ENCODE results near the gene NME7. TPM values are rescaled to one million over a fixed set of nuclear protein-coding genes. Genes with fewer than 3 reads are reported as not detected.

Gene NME7
- total RNA-seq, 1 experiment from 2014 or later, result 13.8 TPM

DNA sequence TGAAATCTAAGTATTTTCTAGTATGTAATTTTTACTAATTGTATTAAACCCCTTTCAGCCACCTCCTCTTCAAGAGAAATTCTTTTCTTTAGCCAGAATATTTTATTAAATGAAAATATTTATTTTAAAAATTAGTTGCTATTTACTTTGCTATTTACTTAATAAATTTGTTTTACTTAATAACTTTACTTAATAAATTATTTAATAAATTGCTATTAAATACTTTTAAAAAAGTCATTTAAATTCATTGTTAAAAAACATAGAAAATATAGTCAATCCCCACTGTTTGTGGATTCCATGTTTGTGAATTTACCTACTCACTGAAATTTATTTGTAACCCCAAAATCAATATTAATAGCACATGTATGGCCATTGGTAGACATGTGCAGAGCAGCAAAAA lies 155.5 kb downstream of the NME7 start:
- ChIA-PET POLR2A (no interaction called here), CTCF (no interaction called here)
- H3K27ac Mint-ChIP-seq, result no peak overlapping the region
- ATAC-seq (no peak), DNase-seq (ENCODE audit: low spot score) (no peak)
- no peaks in the 10 kb centered on the region for H3K9me3 Mint-ChIP-seq
- TF ChIP-seq NFATC4 (CRISPR knock-in tag; IDR thresholded peaks at IDR 0.05) (no peak), E2F5 (CRISPR knock-in tag; IDR thresholded peaks at IDR 0.05) (no peak), ATF6 (CRISPR knock-in tag; IDR thresholded peaks at IDR 0.05) (no peak), HMGA2 (CRISPR knock-in tag; IDR thresholded peaks at IDR 0.05) (peak; percentile 87)
- no peaks in the 10 kb centered on the region for H3K36me3 Mint-ChIP-seq
- H3K27me3 Mint-ChIP-seq (ENCODE audit: low read depth), result no peaks in the 10 kb centered on the region
- no peak overlapping the region for H3K4me3 Mint-ChIP-seq
- peaks cover 14% of the 10 kb centered on the region for H3K4me1 Mint-ChIP-seq

- Mint-ChIP-seq H3K9me3 (no peaks in the 10 kb centered on the region), H3K27ac (no peak overlapping the region), H3K36me3 (no peaks in the 10 kb centered on the region), H3K4me3 (no peak overlapping the region), H3K27me3 (ENCODE audit: low read depth) (no peaks in the 10 kb centered on the region), H3K4me1 (peaks cover 9% of the 10 kb centered on the region)
- TF ChIP-seq EMX1 (CRISPR knock-in tag; IDR thresholded peaks at IDR 0.05) (no peak), ZNF232 (CRISPR knock-in tag; IDR thresholded peaks at IDR 0.05) (no peak), JUN (CRISPR knock-in tag; IDR thresholded peaks at IDR 0.05) (no peak)
- DNase-seq (ENCODE audit: low spot score) (no peak), ATAC-seq (no peak)
- POLR2A ChIA-PET, result no interaction called here
- CTCF ChIA-PET, result no interaction called here
These were observed 159.6 kb downstream of the NME7 start for GRCh38 chr1:169207797-169208520.

DNA sequence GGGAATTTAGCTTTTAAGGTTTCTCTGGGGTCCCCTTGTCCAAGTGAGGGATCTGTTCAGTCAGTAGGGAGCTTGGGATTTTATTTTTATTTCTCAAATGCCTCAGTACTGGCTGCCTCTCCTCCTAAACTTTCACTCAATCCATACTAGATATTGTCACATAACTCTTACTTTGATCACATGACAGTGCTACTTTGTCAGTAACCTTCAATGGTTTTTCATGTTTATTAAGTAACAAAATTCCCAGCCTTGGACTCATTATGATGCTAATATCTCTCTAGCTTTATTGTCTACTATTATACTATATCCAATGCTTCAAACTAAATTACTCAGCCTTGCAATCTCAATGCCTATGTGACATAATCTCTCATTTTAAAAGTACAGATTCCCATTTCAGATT lies 163.4 kb downstream of the NME7 start:
- TF ChIP-seq OVOL2 (CRISPR knock-in tag; IDR thresholded peaks at IDR 0.05; ENCODE audit: borderline replicate concordance) (no peak), SOX15 (CRISPR knock-in tag; IDR thresholded peaks at IDR 0.05) (no peak), NFATC4 (CRISPR knock-in tag; IDR thresholded peaks at IDR 0.05) (no peak), MXD4 (CRISPR knock-in tag; IDR thresholded peaks at IDR 0.05; ENCODE audit: borderline replicate concordance) (no peak), E2F5 (CRISPR knock-in tag; IDR thresholded peaks at IDR 0.05) (no peak)
- TF ChIP-seq, protein P1, sequence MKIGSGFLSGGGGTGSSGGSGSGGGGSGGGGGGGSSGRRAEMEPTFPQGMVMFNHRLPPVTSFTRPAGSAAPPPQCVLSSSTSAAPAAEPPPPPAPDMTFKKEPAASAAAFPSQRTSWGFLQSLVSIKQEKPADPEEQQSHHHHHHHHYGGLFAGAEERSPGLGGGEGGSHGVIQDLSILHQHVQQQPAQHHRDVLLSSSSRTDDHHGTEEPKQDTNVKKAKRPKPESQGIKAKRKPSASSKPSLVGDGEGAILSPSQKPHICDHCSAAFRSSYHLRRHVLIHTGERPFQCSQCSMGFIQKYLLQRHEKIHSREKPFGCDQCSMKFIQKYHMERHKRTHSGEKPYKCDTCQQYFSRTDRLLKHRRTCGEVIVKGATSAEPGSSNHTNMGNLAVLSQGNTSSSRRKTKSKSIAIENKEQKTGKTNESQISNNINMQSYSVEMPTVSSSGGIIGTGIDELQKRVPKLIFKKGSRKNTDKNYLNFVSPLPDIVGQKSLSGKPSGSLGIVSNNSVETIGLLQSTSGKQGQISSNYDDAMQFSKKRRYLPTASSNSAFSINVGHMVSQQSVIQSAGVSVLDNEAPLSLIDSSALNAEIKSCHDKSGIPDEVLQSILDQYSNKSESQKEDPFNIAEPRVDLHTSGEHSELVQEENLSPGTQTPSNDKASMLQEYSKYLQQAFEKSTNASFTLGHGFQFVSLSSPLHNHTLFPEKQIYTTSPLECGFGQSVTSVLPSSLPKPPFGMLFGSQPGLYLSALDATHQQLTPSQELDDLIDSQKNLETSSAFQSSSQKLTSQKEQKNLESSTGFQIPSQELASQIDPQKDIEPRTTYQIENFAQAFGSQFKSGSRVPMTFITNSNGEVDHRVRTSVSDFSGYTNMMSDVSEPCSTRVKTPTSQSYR (CRISPR knock-in tag; IDR thresholded peaks at IDR 0.05), result no peak
- Mint-ChIP-seq H3K9me3 (no peaks in the 10 kb centered on the region), H3K4me1 (peaks cover 20% of the 10 kb centered on the region), H3K4me3 (no peak overlapping the region), H3K27me3 (ENCODE audit: low read depth) (no peaks in the 10 kb centered on the region), H3K27ac (no peak overlapping the region), H3K36me3 (no peaks in the 10 kb centered on the region)
- ChIA-PET CTCF (no interaction called here), POLR2A (no interaction called here)
- DNase-seq (ENCODE audit: low spot score) (no peak), ATAC-seq (no peak)

Data from WTC11 (cell line).